ENCODE results near the gene ZNF460. TPM values are rescaled to one million over a fixed set of nuclear protein-coding genes. Genes with fewer than 3 reads are reported as not detected.

The ZNF460 gene
- total RNA-seq, 1 experiment from 2014 or later = 65.9 TPM

- H2BK20ac ChIP-seq (ENCODE audit: low read depth, low read length, poor library complexity, severe bottlenecking) = no peak overlapping the region
- no peak overlapping the region for H2BK12ac ChIP-seq (ENCODE audit: insufficient read length, low read depth, low read length)
- no peak overlapping the region for H3T11ph ChIP-seq (ENCODE audit: low read length)
- H2AK5ac ChIP-seq (ENCODE audit: insufficient read length, low read length) = no peak overlapping the region
- no peak overlapping the region for H4K91ac ChIP-seq (ENCODE audit: insufficient read length, low read depth, low read length)
- no peak overlapping the region for H3K14ac ChIP-seq (ENCODE audit: insufficient read depth, low read length)
- H3K4me1 ChIP-seq (ENCODE audit: insufficient read depth, low read length) = no peaks in the 10 kb centered on the region
- H3K4me3 Mint-ChIP-seq = no peak overlapping the region
- H4K5ac ChIP-seq (ENCODE audit: insufficient read length, low read depth, low read length) = no peak overlapping the region
- H3K79me2 ChIP-seq (ENCODE audit: insufficient read depth, low read length) = no peaks in the 10 kb centered on the region
- H3K9ac ChIP-seq (ENCODE audit: extremely low read depth, insufficient read length, low read length) = no peak overlapping the region
- no peak overlapping the region for H2BK15ac ChIP-seq (ENCODE audit: low read depth, low read length)
- H3K4me1 Mint-ChIP-seq = peaks cover 10% of the 10 kb centered on the region in 2 experiments
- H3K56ac ChIP-seq (ENCODE audit: insufficient read length, low read depth, low read length) = no peak overlapping the region
- no peak overlapping the region for H3K23ac ChIP-seq (ENCODE audit: insufficient read length, low read depth, low read length)
- no peak overlapping the region for H4K8ac ChIP-seq (replicated peaks; ENCODE audit: insufficient read length, low read depth, low read length)
- WGBS (ENCODE audit: extremely low coverage, insufficient read length, low lambda C conversion rate) = no CpG with 5 or more reads among the region's 8 CpGs
- peaks cover 0 to 3% (median 0%) of the 10 kb centered on the region in 3 experiments; a peak in 3 of 7 replicates for H3K36me3 Mint-ChIP-seq (ENCODE audit: insufficient read depth in 1 of 3, low read depth in 3 of 3)
- no peak overlapping the region for H3K27ac ChIP-seq (ENCODE audit: insufficient read length, low read depth, low read length)
- no peaks in the 10 kb centered on the region for H4K20me1 ChIP-seq (ENCODE audit: control insufficient read depth, insufficient read depth, insufficient read length)
- no peak overlapping the region for H3K27ac Mint-ChIP-seq
- H3K9me3 ChIP-seq (ENCODE audit: control insufficient read depth, low read depth, low read length) = no peaks in the 10 kb centered on the region
- no peaks in the 10 kb centered on the region for H3K23me2 ChIP-seq (ENCODE audit: insufficient read length, low read depth, low read length, poor library complexity, severe bottlenecking)
- no peak overlapping the region for H2BK5ac ChIP-seq (ENCODE audit: insufficient read length, low read length)
- no peaks in the 10 kb centered on the region for H3K9me3 Mint-ChIP-seq
- no peak for DNase-seq
- H2BK120ac ChIP-seq (ENCODE audit: low read depth, low read length, poor library complexity, severe bottlenecking) = no peak overlapping the region
- no peak overlapping the region for H2AFZ ChIP-seq (ENCODE audit: low read length)
- TF ChIP-seq, protein P1, sequence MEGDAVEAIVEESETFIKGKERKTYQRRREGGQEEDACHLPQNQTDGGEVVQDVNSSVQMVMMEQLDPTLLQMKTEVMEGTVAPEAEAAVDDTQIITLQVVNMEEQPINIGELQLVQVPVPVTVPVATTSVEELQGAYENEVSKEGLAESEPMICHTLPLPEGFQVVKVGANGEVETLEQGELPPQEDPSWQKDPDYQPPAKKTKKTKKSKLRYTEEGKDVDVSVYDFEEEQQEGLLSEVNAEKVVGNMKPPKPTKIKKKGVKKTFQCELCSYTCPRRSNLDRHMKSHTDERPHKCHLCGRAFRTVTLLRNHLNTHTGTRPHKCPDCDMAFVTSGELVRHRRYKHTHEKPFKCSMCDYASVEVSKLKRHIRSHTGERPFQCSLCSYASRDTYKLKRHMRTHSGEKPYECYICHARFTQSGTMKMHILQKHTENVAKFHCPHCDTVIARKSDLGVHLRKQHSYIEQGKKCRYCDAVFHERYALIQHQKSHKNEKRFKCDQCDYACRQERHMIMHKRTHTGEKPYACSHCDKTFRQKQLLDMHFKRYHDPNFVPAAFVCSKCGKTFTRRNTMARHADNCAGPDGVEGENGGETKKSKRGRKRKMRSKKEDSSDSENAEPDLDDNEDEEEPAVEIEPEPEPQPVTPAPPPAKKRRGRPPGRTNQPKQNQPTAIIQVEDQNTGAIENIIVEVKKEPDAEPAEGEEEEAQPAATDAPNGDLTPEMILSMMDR (conservative IDR thresholded peaks at IDR 0.05) = no peak
- no peak overlapping the region for H3K4me2 ChIP-seq (ENCODE audit: insufficient read depth, insufficient read length, low read length)
- no peaks in the 10 kb centered on the region for H3K27me3 ChIP-seq (ENCODE audit: insufficient read depth, low read length)
- H3K4ac ChIP-seq (ENCODE audit: low read depth, low read length) = no peak overlapping the region
- peaks cover 2% of the 10 kb centered on the region for H3K27me3 Mint-ChIP-seq (ENCODE audit: low read depth)
- H3K79me1 ChIP-seq (ENCODE audit: insufficient read depth, low read depth, low read length, poor library complexity, severe bottlenecking) = no peaks in the 10 kb centered on the region
- no peak overlapping the region for H3K18ac ChIP-seq (ENCODE audit: insufficient read length, low read depth, low read length)
Measured at GRCh38 chr19:57271280-57271679, 9.0 kb upstream of the ZNF460 start.
